H1 (cell line): ENCODE results near the gene MACROD2. TPM values are rescaled to one million over a fixed set of nuclear protein-coding genes. Genes with fewer than 3 reads are reported as not detected.

Source experiments
- CHD7 ChIP-seq: fragments of 300-600 bp; sonication (generic); IDR thresholded peaks from 2 replicates; pipeline ENCODE4 v1.7.1; 2012; ENCODE audit warnings: low read length, moderate library complexity, mild to moderate bottlenecking, inconsistent platforms; ENCODE audit not compliant: insufficient replicate concordance
- JUN ChIP-seq: IDR thresholded peaks from 2 replicates; pipeline ENCODE4 v1.6.1; 2011; ENCODE audit warnings: low read depth, mild to moderate bottlenecking, improper control_type of control experiment, low read length
- MAX ChIP-seq: IDR thresholded peaks from 2 replicates; pipeline ENCODE4 v1.6.1; 2012; ENCODE audit warnings: inconsistent platforms
- PHF8 ChIP-seq: fragments of 200-600 bp; sonication (generic); conservative IDR thresholded peaks from 2 replicates; pipeline ENCODE4 v1.7.1; 2012; ENCODE audit warnings: low read depth, mild to moderate bottlenecking, inconsistent platforms, low read length, moderate library complexity
- POLR2AphosphoS5 ChIP-seq: IDR thresholded peaks from 2 replicates; pipeline ENCODE4 v1.6.1; 2011; ENCODE audit warnings: low read depth, low read length
- SIN3A ChIP-seq, 2 experiments: IDR thresholded peaks in 1 of 2; conservative IDR thresholded peaks in 1 of 2; 2 replicates each; pipeline ENCODE4 v1.6.1; 2011 to 2012; ENCODE audit warnings: low read length in 2 of 2, improper control_type of control experiment in 1 of 2, low read depth in 1 of 2, mild to moderate bottlenecking in 1 of 2
- TAF1 ChIP-seq: IDR thresholded peaks from 2 replicates; pipeline ENCODE4 v1.6.1; 2011; ENCODE audit warnings: mild to moderate bottlenecking, low read depth, low read length
- TCF12 ChIP-seq: IDR thresholded peaks from 2 replicates; pipeline ENCODE4 v1.6.1; 2011; ENCODE audit warnings: low read depth, mild to moderate bottlenecking, low read length
- YY1 ChIP-seq: IDR thresholded peaks from 2 replicates; pipeline ENCODE4 v1.6.1; 2011; ENCODE audit warnings: low read depth, mild to moderate bottlenecking, low read length
- polyA plus RNA-seq, 7 experiments: library from polyadenylated mRNA; depleted of rRNA in 3 of 7; stranded (reverse) in 5 of 7; unstranded in 2 of 7; fragments of >200 nt in 5 of 7; fragments of 200-250 nt in 2 of 7; gene quantifications; 1 replicate in 5 of 7; 2 replicates in 1 of 7; 4 replicates in 1 of 7; pipeline versions ENCODE4 v1.2.1 to v1.2.3, GENCODE V29; 2011 to 2013; ENCODE audit warnings: missing spikeins in 2 of 7, mixed read lengths in 2 of 7
- total RNA-seq: library from RNA; stranded (reverse); fragmentation: NEBNext Ultra II Directional; extraction: Animal tissue kit (Norgen Biotek cat#: 25700); gene quantifications from 2 replicates; pipeline ENCODE4 v1.2.1, GENCODE V29; 2021

Gene MACROD2
- total and polyA plus RNA-seq, 2 of the 8 experiments (the other 6 are each of a cell fraction or from before 2014, with no cell fraction given) = 0.70 to 3.9 TPM

GRCh38 chr20:15637950-15638754, 1642.8 kb downstream of the MACROD2 start (continued):
- TF ChIP-seq CHD7 (no peak), SIN3A (conservative IDR thresholded peaks at IDR 0.05 in 1 of 2, IDR thresholded peaks at IDR 0.05 in 1 of 2; ENCODE audit: low read depth in 1 of 2, low read length in 2 of 2) (peak in 1 of 2 experiments; percentile 75; a peak in 1 of 4 replicates), YY1 (peak; percentile 60; the same call in 1 of the 2 replicates), JUN (no peak), POLR2AphosphoS5 (0 out of 2 replicates have a peak, but pooled peaks have one; percentile 18), TCF12 (peak; percentile 95), PHF8 (no peak), TAF1 (peak; percentile 49; the same call in 1 of the 2 replicates), MAX (peak; percentile 88)
